ENCODE data around the gene P2RX6.
"Not testable (repeated sequence)": the region's sequence is repeated elsewhere in the genome, so short reads cannot be mapped to it uniquely, and the experiment has no call there.

P2RX6 gene

GRCh38 chr22:20994128-20994901, 20.6 kb upstream of the P2RX6 start:
- no peak for DNase-seq (ENCODE audit: low read depth in 3 of 3)

- no peak for DNase-seq (ENCODE audit: low read depth in 3 of 3)
These were observed 20.1 kb upstream of the P2RX6 start for GRCh38 chr22:20994902-20995241.

- DNase-seq (ENCODE audit: low read depth in 3 of 3) = no peak
These were observed 19.5 kb upstream of the P2RX6 start for GRCh38 chr22:20995329-20996030.

GRCh38 chr22:20996031-20996410, 18.9 kb upstream of the P2RX6 start:
- no peak for DNase-seq (ENCODE audit: low read depth in 3 of 3)

GRCh38 chr22:20996598-20997535, 18.1 kb upstream of the P2RX6 start:
- no peak for DNase-seq (ENCODE audit: low read depth in 3 of 3)

GRCh38 chr22:20997536-20998257, 17.3 kb upstream of the P2RX6 start:
- DNase-seq (ENCODE audit: low read depth in 3 of 3) = no peak

GRCh38 chr22:20998411-20999336, 16.3 kb upstream of the P2RX6 start:
- no peak for DNase-seq (ENCODE audit: low read depth in 3 of 3)

- no peak for DNase-seq (ENCODE audit: low read depth in 3 of 3)
These were observed 15.4 kb upstream of the P2RX6 start for GRCh38 chr22:20999350-21000206.

- no peak for DNase-seq (ENCODE audit: low read depth in 3 of 3)
These were observed 14.6 kb upstream of the P2RX6 start for GRCh38 chr22:21000207-21000986.

- no peak for DNase-seq (ENCODE audit: low read depth in 3 of 3)
These were observed 13.9 kb upstream of the P2RX6 start for GRCh38 chr22:21000987-21001600.

GRCh38 chr22:21001601-21002325, 13.2 kb upstream of the P2RX6 start, which contains the start of gene THAP7:
Gene THAP7, minus strand, starts transcription at chr22:21002118. Its CDS starts 207 bp downstream, at chr22:21001911.
- peak; percentile 94 to 98 (median 96) for DNase-seq (ENCODE audit: low read depth in 3 of 3)

- DNase-seq (ENCODE audit: low read depth in 3 of 3) = no peak
These were observed 11.2 kb upstream of the P2RX6 start for GRCh38 chr22:21003782-21004181.

- not testable (repeated sequence) for DNase-seq (ENCODE audit: low read depth in 3 of 3)
These were observed 5.8 kb upstream of the P2RX6 start for GRCh38 chr22:21009208-21009607.

- DNase-seq (ENCODE audit: low read depth in 3 of 3) = no peak
These were observed 5.1 kb upstream of the P2RX6 start for GRCh38 chr22:21009638-21010425.

GRCh38 chr22:21010426-21011113, 4.4 kb upstream of the P2RX6 start:
- no peak for DNase-seq (ENCODE audit: low read depth in 3 of 3)

All from stimulated activated CD4-positive, alpha-beta T cell treated with anti-CD3 and anti-CD28 coated beads, TNF-alpha, amount 100 ng/mL, for 24 hours (primary cell).